ENCODE data around the gene NWD2.

DNA sequence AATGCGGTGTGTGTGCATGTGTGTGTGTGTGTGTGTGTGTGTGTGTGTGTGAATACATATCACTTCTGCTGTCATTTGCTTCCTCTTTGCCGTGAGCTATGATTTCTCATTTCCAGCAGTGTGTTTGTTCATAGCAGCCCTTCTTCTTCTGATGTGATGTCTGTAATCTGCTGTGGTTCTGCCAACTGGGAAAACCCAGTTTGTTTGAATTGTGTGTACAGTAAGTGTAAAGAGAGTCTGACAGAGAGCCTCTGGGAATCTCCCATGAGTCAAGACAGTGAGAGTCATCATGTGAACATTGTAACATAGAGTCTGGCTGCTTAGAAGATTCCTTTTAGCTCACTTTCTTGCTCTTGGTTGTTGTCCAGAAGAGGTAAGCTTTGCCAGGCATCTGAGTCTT is 8.4 kb upstream of the NWD2 start:
- TF ChIP-seq, protein P1, sequence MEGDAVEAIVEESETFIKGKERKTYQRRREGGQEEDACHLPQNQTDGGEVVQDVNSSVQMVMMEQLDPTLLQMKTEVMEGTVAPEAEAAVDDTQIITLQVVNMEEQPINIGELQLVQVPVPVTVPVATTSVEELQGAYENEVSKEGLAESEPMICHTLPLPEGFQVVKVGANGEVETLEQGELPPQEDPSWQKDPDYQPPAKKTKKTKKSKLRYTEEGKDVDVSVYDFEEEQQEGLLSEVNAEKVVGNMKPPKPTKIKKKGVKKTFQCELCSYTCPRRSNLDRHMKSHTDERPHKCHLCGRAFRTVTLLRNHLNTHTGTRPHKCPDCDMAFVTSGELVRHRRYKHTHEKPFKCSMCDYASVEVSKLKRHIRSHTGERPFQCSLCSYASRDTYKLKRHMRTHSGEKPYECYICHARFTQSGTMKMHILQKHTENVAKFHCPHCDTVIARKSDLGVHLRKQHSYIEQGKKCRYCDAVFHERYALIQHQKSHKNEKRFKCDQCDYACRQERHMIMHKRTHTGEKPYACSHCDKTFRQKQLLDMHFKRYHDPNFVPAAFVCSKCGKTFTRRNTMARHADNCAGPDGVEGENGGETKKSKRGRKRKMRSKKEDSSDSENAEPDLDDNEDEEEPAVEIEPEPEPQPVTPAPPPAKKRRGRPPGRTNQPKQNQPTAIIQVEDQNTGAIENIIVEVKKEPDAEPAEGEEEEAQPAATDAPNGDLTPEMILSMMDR (IDR thresholded peaks at IDR 0.05; ENCODE audit: insufficient read depth, low read length) = no peak
- TF ChIP-seq, protein P2, sequence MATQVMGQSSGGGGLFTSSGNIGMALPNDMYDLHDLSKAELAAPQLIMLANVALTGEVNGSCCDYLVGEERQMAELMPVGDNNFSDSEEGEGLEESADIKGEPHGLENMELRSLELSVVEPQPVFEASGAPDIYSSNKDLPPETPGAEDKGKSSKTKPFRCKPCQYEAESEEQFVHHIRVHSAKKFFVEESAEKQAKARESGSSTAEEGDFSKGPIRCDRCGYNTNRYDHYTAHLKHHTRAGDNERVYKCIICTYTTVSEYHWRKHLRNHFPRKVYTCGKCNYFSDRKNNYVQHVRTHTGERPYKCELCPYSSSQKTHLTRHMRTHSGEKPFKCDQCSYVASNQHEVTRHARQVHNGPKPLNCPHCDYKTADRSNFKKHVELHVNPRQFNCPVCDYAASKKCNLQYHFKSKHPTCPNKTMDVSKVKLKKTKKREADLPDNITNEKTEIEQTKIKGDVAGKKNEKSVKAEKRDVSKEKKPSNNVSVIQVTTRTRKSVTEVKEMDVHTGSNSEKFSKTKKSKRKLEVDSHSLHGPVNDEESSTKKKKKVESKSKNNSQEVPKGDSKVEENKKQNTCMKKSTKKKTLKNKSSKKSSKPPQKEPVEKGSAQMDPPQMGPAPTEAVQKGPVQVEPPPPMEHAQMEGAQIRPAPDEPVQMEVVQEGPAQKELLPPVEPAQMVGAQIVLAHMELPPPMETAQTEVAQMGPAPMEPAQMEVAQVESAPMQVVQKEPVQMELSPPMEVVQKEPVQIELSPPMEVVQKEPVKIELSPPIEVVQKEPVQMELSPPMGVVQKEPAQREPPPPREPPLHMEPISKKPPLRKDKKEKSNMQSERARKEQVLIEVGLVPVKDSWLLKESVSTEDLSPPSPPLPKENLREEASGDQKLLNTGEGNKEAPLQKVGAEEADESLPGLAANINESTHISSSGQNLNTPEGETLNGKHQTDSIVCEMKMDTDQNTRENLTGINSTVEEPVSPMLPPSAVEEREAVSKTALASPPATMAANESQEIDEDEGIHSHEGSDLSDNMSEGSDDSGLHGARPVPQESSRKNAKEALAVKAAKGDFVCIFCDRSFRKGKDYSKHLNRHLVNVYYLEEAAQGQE (IDR thresholded peaks at IDR 0.05; ENCODE audit: insufficient replicate concordance, low read depth) = no peak
